DMS153 treated with DMSO at 0.1 percent for 48 hours (cell line): Measurements from ENCODE around the gene BMPR1B.

Experiments used
- DNase-seq: peaks from one replicate; lab custom pipeline; 2025; ENCODE audit not compliant: unreplicated experiment; lab: John Stamatoyannopoulos, UW

Gene BMPR1B

GRCh38 chr4:94947681-94948108, 189.9 kb downstream of the BMPR1B start:
- no peak for DNase-seq

- DNase-seq, result no peak
These were observed 196.5 kb downstream of the BMPR1B start for GRCh38 chr4:94954251-94954650.

- DNase-seq, result no peak
These were observed 199.3 kb downstream of the BMPR1B start for GRCh38 chr4:94957030-94957429.

GRCh38 chr4:94959307-94959706, 201.6 kb downstream of the BMPR1B start:
- DNase-seq, result no peak

GRCh38 chr4:94960708-94961107, 203.0 kb downstream of the BMPR1B start:
- DNase-seq, result no peak

- no peak for DNase-seq
These were observed 203.7 kb downstream of the BMPR1B start for GRCh38 chr4:94961420-94961819.

GRCh38 chr4:94962484-94962883, 204.7 kb downstream of the BMPR1B start:
- DNase-seq, result no peak

GRCh38 chr4:94965852-94966251, 208.1 kb downstream of the BMPR1B start:
- DNase-seq, result no peak

- DNase-seq, result no peak
These were observed 210.7 kb downstream of the BMPR1B start for GRCh38 chr4:94968493-94968892.

- no peak for DNase-seq
These were observed 212.9 kb downstream of the BMPR1B start for GRCh38 chr4:94970650-94971049.

GRCh38 chr4:94974773-94975172, 217.0 kb downstream of the BMPR1B start:
- DNase-seq, result no peak

GRCh38 chr4:94976371-94977011, 218.7 kb downstream of the BMPR1B start:
- DNase-seq, result no peak

- DNase-seq, result no peak
These were observed 221.1 kb downstream of the BMPR1B start for GRCh38 chr4:94978904-94979303.

- DNase-seq, result no peak
These were observed 221.9 kb downstream of the BMPR1B start for GRCh38 chr4:94979621-94980020.

GRCh38 chr4:94995684-94996394, 238.1 kb downstream of the BMPR1B start:
- DNase-seq, result no peak

- DNase-seq, result no peak
These were observed 242.4 kb downstream of the BMPR1B start for GRCh38 chr4:95000076-95000648.

- no peak for DNase-seq
These were observed 247.2 kb downstream of the BMPR1B start for GRCh38 chr4:95004912-95005311.

- DNase-seq, result no peak
These were observed 250.2 kb downstream of the BMPR1B start for GRCh38 chr4:95007998-95008397.

- DNase-seq, result no peak
These were observed 255.5 kb downstream of the BMPR1B start for GRCh38 chr4:95013236-95013635.

- DNase-seq, result no peak
These were observed 256.3 kb downstream of the BMPR1B start for GRCh38 chr4:95014068-95014467.

GRCh38 chr4:95017305-95018064, 259.7 kb downstream of the BMPR1B start:
- no peak for DNase-seq

- DNase-seq, result no peak
These were observed 261.0 kb downstream of the BMPR1B start for GRCh38 chr4:95018785-95019184.
